ENCODE data around the gene ASPSCR1. TPM values are rescaled to one million over a fixed set of nuclear protein-coding genes. Genes with fewer than 3 reads are reported as not detected.

ASPSCR1 gene
- total RNA-seq, 4 donors from 2014 or later, result 12.6 to 24.3 (median 15.1) TPM

- DNase-seq (ENCODE audit: low spot score), result no peak
- no peak for ATAC-seq (ENCODE audit: low FRiP score)
- no peak for TF ChIP-seq CTCF (IDR thresholded peaks at IDR 0.05)
Observed at GRCh38 chr17:82046903-82047302, 69.5 kb downstream of the ASPSCR1 start.

GRCh38 chr17:82047379-82047778 is 70.0 kb downstream of the ASPSCR1 start:
- ATAC-seq (ENCODE audit: low FRiP score) (no peak), DNase-seq (ENCODE audit: low spot score) (no peak)
- TF ChIP-seq CTCF (IDR thresholded peaks at IDR 0.05), result no peak

- DNase-seq (ENCODE audit: low spot score), result no peak
- no peak for TF ChIP-seq CTCF (IDR thresholded peaks at IDR 0.05)
- no peak for ATAC-seq (ENCODE audit: low FRiP score)
Observed at GRCh38 chr17:82047914-82048570, 70.6 kb downstream of the ASPSCR1 start.

GRCh38 chr17:82048571-82048971 is 71.1 kb downstream of the ASPSCR1 start:
- DNase-seq (ENCODE audit: low spot score), result no peak
- ATAC-seq (ENCODE audit: low FRiP score), result no peak
- TF ChIP-seq CTCF (IDR thresholded peaks at IDR 0.05), result no peak

- no peak for TF ChIP-seq CTCF (IDR thresholded peaks at IDR 0.05)
- ATAC-seq (ENCODE audit: low FRiP score), result no peak
- DNase-seq (ENCODE audit: low spot score), result no peak
Observed at GRCh38 chr17:82049106-82049505, 71.7 kb downstream of the ASPSCR1 start.

- no peak for TF ChIP-seq CTCF (IDR thresholded peaks at IDR 0.05)
- no peak for ATAC-seq (ENCODE audit: low FRiP score)
Observed at GRCh38 chr17:82049521-82049971, 72.1 kb downstream of the ASPSCR1 start.

GRCh38 chr17:82050152-82050760 is 72.8 kb downstream of the ASPSCR1 start:
- no peak for TF ChIP-seq CTCF (IDR thresholded peaks at IDR 0.05)
- DNase-seq (ENCODE audit: low spot score) (no peak), ATAC-seq (ENCODE audit: low FRiP score) (no peak)

More at GRCh38 chr17:82049521-82049971, 72.1 kb downstream of the ASPSCR1 start:
- DNase-seq (ENCODE audit: low spot score), result no peak
